ENCODE data around the gene SRGN.

The SRGN gene

DNA sequence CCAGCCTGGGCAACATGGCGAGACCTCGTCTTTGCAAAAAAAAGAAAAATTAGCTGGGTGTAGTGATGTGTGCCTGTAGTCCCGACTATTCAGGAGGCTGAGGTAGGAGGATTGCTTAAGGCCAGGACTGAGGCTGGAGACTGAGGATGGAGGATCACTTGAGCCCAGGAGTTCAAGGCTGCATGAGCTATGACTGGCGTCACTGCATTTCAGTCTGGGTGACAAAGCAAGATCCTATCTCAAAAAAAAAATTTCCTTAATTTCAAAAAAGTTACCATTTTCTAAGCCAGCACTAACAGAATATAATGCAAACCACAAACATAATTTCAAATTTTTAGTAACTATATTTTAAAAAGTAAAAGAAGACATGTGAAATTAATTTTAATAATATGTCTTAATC, 13.4 kb upstream of the SRGN start:
- Histone ChIP-seq H3K36me3 (no peaks in the 10 kb centered on the region), H3K27ac (peak overlapping the region; percentile 64), H3K27me3 (no peaks in the 10 kb centered on the region), H3K4me1 (ENCODE audit: control insufficient read depth in 1 of 2, insufficient read depth in 1 of 2, low read depth in 1 of 2, low read length in 1 of 2) (peaks cover 59 to 64% of the 10 kb centered on the region in 2 experiments), H3K4me3 (ENCODE audit: low read depth in 1 of 2, low read length in 1 of 2) (no peak overlapping the region), H3K9me3 (no peaks in the 10 kb centered on the region)
- TF ChIP-seq, protein P1, sequence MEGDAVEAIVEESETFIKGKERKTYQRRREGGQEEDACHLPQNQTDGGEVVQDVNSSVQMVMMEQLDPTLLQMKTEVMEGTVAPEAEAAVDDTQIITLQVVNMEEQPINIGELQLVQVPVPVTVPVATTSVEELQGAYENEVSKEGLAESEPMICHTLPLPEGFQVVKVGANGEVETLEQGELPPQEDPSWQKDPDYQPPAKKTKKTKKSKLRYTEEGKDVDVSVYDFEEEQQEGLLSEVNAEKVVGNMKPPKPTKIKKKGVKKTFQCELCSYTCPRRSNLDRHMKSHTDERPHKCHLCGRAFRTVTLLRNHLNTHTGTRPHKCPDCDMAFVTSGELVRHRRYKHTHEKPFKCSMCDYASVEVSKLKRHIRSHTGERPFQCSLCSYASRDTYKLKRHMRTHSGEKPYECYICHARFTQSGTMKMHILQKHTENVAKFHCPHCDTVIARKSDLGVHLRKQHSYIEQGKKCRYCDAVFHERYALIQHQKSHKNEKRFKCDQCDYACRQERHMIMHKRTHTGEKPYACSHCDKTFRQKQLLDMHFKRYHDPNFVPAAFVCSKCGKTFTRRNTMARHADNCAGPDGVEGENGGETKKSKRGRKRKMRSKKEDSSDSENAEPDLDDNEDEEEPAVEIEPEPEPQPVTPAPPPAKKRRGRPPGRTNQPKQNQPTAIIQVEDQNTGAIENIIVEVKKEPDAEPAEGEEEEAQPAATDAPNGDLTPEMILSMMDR (IDR thresholded peaks at IDR 0.05), result no peak

- TF ChIP-seq, protein P1 (IDR thresholded peaks at IDR 0.05), result no peak
- H3K36me3 ChIP-seq, result no peaks in the 10 kb centered on the region
- no peaks in the 10 kb centered on the region for H3K9me3 ChIP-seq
- H3K4me3 ChIP-seq (ENCODE audit: low read depth in 1 of 2, low read length in 1 of 2), result no peak overlapping the region
- peak overlapping the region; percentile 64 for H3K27ac ChIP-seq
- H3K27me3 ChIP-seq, result no peaks in the 10 kb centered on the region
- peaks cover 59 to 64% of the 10 kb centered on the region in 2 experiments for H3K4me1 ChIP-seq (ENCODE audit: control insufficient read depth in 1 of 2, insufficient read depth in 1 of 2, low read depth in 1 of 2, low read length in 1 of 2)
Observed at GRCh38 chr10:69075431-69075830, 12.5 kb upstream of the SRGN start.

- H3K36me3 ChIP-seq, result no peaks in the 10 kb centered on the region
- H3K4me3 ChIP-seq (ENCODE audit: low read depth in 1 of 2, low read length in 1 of 2), result no peak overlapping the region
- H3K27me3 ChIP-seq, result no peaks in the 10 kb centered on the region
- TF ChIP-seq, protein P1 (IDR thresholded peaks at IDR 0.05), result no peak
- peaks cover 48 to 52% of the 10 kb centered on the region in 2 experiments for H3K4me1 ChIP-seq (ENCODE audit: control insufficient read depth in 1 of 2, insufficient read depth in 1 of 2, low read depth in 1 of 2, low read length in 1 of 2)
- H3K27ac ChIP-seq, result peak overlapping the region; percentile 54
- no peaks in the 10 kb centered on the region for H3K9me3 ChIP-seq
Observed at GRCh38 chr10:69078311-69078710, 9.6 kb upstream of the SRGN start.

DNA sequence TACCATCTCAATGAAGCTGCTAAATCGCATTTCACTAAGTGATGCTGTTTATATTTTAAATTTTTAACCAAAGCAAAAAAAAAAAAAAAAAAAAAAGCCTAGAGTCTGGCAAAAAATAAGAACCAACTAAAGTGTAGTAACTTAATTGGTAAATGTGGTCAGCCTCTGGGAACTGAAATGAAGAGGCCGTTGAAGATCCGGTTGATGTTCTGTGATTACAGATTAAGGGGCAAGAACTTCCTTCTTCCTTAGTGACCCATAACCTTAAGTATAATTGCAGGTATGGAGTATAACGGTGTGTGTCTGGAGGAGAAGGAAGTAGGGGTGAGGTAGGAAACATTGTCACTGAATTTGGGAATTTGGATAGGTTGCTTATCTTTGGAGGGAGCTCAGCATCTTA, 7.7 kb upstream of the SRGN start:
- H3K4me1 ChIP-seq (ENCODE audit: control insufficient read depth in 1 of 2, insufficient read depth in 1 of 2, low read depth in 1 of 2, low read length in 1 of 2), result peaks cover 43 to 45% of the 10 kb centered on the region in 2 experiments
- H3K27me3 ChIP-seq, result no peaks in the 10 kb centered on the region
- H3K36me3 ChIP-seq, result no peaks in the 10 kb centered on the region
- TF ChIP-seq, protein P1 (IDR thresholded peaks at IDR 0.05), result no peak
- peak overlapping the region in 1 of 2 experiments; percentile 14 for H3K4me3 ChIP-seq (ENCODE audit: low read depth in 1 of 2, low read length in 1 of 2)
- no peaks in the 10 kb centered on the region for H3K9me3 ChIP-seq
- H3K27ac ChIP-seq, result peak overlapping the region; percentile 69

DNA sequence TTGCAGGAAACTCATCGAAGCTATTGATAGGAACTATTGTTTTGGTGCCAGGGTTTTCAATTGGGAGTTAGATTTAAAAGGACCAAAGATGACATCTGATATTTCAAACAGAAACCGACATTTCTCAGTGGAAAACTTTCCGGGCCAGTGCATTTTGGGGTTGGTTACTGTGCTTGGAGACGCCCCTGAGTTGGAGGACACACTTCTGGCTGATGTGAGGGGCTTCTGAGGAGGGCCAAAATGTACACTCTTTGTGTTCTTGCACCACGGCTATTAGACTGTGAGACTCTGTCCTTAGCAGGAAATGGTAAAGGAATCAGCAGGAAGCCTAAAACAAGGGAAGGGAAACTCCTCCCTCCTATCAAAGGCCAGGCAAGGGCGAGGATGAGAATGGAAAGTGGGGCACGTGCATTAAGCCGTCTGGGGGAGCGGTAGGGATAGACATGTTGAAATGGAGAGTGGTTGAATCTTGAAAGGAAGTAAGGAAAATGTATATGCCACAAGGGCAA, 1.8 kb upstream of the SRGN start:
- TF ChIP-seq, protein P1 (IDR thresholded peaks at IDR 0.05), result no peak
- Histone ChIP-seq H3K36me3 (peaks cover 11% of the 10 kb centered on the region), H3K4me1 (ENCODE audit: control insufficient read depth in 1 of 2, insufficient read depth in 1 of 2, low read depth in 1 of 2, low read length in 1 of 2) (peaks cover 34 to 44% of the 10 kb centered on the region in 2 experiments), H3K9me3 (no peaks in the 10 kb centered on the region), H3K27me3 (no peaks in the 10 kb centered on the region), H3K27ac (peak overlapping the region; percentile 99), H3K4me3 (ENCODE audit: low read depth in 1 of 2, low read length in 1 of 2) (peak overlapping the region; percentile 85 to 94)

DNA sequence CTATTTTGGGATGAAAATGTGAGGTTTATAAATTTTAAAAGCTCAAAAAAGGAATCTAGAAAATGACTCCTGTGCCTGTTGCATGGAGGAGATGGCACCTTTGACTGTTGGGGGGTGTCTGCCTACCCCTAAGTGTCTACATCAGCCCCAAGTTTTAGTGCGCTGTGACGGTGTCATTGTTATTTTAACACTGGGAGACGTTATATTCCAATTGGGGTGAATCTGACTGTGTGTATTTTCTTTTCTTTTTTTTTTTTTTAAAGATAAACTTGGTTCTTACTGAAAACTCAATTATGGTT, 517 bp downstream of the SRGN start:
- TF ChIP-seq, protein P1 (IDR thresholded peaks at IDR 0.05), result no peak
- no peaks in the 10 kb centered on the region for H3K9me3 ChIP-seq
- H3K36me3 ChIP-seq, result peaks cover 33% of the 10 kb centered on the region
- H3K4me1 ChIP-seq (ENCODE audit: control insufficient read depth in 1 of 2, insufficient read depth in 1 of 2, low read depth in 1 of 2, low read length in 1 of 2), result peaks cover 51 to 66% of the 10 kb centered on the region in 2 experiments
- peak overlapping the region; percentile 99 for H3K27ac ChIP-seq
- no peaks in the 10 kb centered on the region for H3K27me3 ChIP-seq
- peak overlapping the region; percentile 85 to 94 for H3K4me3 ChIP-seq (ENCODE audit: low read depth in 1 of 2, low read length in 1 of 2)
